HFFc6 (cell line): ENCODE data around the gene GPR15. TPM values are rescaled to one million over a fixed set of nuclear protein-coding genes. Genes with fewer than 3 reads are reported as not detected.
"Not testable (repeated sequence)": the region's sequence is repeated elsewhere in the genome, so short reads cannot be mapped to it uniquely, and the experiment has no call there.

ENCODE experiments used
- DNase-seq: peaks from one replicate; pipeline ENCODE4 v3.0.0-alpha.2; 2018
- H3K27ac Mint-ChIP-seq: 2 replicates; pipeline ENCODE4 v1.8.0; 2020; ENCODE audit warnings: mild to moderate bottlenecking, mixed read lengths
- H3K27me3 Mint-ChIP-seq: 2 replicates; pipeline ENCODE4 v1.8.0; 2021; ENCODE audit warnings: mild to moderate bottlenecking, moderate library complexity, mixed read lengths; ENCODE audit not compliant: insufficient read depth
- H3K36me3 Mint-ChIP-seq: 2 replicates; pipeline ENCODE4 v1.8.0; 2021; ENCODE audit warnings: low read depth, mixed read lengths
- H3K4me1 Mint-ChIP-seq: 2 replicates; pipeline ENCODE4 v1.8.0; 2020; ENCODE audit warnings: low read depth, mixed read lengths
- H3K4me3 Mint-ChIP-seq: 2 replicates; pipeline ENCODE4 v1.8.0; 2020; ENCODE audit warnings: mild to moderate bottlenecking, moderate library complexity, mixed read lengths
- H3K9me3 Mint-ChIP-seq: 2 replicates; pipeline ENCODE4 v1.8.0; 2020; ENCODE audit warnings: mild to moderate bottlenecking, mixed read lengths
- total RNA-seq, 6 experiments: library from RNA; stranded (reverse); fragmentation: NEBNext Ultra II Directional; extraction: Animal tissue kit (Norgen Biotek cat#: 25700); gene quantifications; 2 replicates in 1 of 6; 3 replicates in 5 of 6; pipeline ENCODE4 v1.2.3, GENCODE V29; 2021
- TF ChIP-seq, protein P1 (sequence below): fragments of 200-600 bp; sonication (generic); IDR thresholded peaks from 2 replicates; pipeline ENCODE4 v1.5.0; 2021; ENCODE audit warnings: antibody characterized with exemption, mild to moderate bottlenecking

Gene GPR15
- total RNA-seq, 6 experiments from 2014 or later, result not detected

DNA sequence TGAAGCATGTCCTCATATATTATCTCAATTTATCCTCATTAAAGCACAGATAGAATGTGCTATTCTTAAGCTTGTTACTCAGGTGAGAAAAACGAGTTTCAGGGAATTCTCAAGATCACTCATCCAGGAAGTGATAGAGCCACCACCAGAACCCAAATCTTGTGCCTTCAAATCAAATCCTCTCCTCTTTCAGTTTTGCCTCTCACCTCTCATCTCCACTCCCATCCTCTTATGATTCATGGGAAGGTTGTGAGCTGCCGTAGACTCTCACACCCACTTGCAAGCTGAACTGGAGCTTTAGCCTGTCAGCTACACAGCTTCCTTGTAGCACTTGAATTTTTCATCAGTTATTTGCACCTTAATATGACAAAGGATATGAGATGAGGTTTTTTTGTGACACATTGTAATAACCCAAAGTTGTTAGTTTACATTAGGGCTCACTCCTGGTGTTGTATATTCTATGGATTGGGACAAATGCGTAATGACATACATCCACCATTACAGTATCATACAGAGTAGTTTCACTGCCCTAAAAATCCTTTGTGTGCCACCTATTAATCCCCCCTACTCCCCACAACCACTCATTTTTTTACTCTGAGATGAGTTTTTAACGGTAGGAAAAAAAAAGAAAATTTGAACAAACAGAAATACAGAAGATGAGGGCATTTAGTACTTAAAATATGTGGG, 25.7 kb downstream of the GPR15 start:
- TF ChIP-seq, protein P1, sequence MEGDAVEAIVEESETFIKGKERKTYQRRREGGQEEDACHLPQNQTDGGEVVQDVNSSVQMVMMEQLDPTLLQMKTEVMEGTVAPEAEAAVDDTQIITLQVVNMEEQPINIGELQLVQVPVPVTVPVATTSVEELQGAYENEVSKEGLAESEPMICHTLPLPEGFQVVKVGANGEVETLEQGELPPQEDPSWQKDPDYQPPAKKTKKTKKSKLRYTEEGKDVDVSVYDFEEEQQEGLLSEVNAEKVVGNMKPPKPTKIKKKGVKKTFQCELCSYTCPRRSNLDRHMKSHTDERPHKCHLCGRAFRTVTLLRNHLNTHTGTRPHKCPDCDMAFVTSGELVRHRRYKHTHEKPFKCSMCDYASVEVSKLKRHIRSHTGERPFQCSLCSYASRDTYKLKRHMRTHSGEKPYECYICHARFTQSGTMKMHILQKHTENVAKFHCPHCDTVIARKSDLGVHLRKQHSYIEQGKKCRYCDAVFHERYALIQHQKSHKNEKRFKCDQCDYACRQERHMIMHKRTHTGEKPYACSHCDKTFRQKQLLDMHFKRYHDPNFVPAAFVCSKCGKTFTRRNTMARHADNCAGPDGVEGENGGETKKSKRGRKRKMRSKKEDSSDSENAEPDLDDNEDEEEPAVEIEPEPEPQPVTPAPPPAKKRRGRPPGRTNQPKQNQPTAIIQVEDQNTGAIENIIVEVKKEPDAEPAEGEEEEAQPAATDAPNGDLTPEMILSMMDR, result no peak
- no peak for DNase-seq
- no peaks in the 10 kb centered on the region for H3K36me3 Mint-ChIP-seq
- no peak overlapping the region for H3K4me3 Mint-ChIP-seq
- peaks cover 33% of the 10 kb centered on the region for H3K27me3 Mint-ChIP-seq
- H3K4me1 Mint-ChIP-seq, result peaks cover 18% of the 10 kb centered on the region
- H3K9me3 Mint-ChIP-seq, result no peaks in the 10 kb centered on the region; the same call in 1 of the 2 replicates
- H3K27ac Mint-ChIP-seq, result no peak overlapping the region

DNA sequence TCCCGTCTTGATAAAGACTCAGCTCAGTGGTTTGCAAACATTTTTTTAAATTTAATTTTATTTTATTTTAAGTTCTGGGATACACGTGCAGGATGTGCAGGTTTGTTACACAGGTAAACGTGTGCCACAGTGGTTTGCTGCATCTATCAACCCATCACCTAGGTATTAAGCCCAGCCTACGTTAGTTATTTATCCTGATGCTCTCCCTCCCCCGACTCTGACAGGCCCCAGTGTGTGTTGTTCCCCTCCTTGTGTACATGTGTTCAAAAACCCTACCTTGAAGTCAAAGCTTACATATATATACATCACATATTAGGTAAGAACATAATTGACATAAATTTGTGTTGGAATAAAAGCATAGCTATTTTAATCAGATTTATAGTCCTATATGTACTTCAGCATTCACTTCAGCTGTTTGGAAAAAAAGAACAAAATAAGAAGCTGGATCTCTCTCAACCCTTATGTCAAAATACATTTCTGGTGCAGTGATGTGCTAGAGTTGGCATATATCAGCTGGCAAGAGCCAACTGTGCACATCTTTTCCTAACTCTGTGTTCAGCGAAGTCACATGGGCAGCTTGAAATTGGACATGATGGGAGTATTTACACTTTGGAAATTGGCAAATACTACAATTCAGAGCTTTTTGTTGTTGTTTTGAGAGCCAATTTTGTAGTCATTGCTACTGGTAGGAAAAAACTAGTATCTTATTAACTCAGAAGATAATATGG, 26.5 kb downstream of the GPR15 start:
- no peak overlapping the region for H3K4me3 Mint-ChIP-seq
- H3K4me1 Mint-ChIP-seq, result peaks cover 26% of the 10 kb centered on the region
- H3K27ac Mint-ChIP-seq, result no peak overlapping the region
- no peak for DNase-seq
- peaks cover 30% of the 10 kb centered on the region for H3K27me3 Mint-ChIP-seq
- TF ChIP-seq, protein P1, result no peak
- no peaks in the 10 kb centered on the region for H3K36me3 Mint-ChIP-seq
- H3K9me3 Mint-ChIP-seq, result no peaks in the 10 kb centered on the region; the same call in 1 of the 2 replicates

- not testable (repeated sequence) for H3K36me3 Mint-ChIP-seq, DNase-seq, H3K27ac Mint-ChIP-seq, H3K9me3 Mint-ChIP-seq, H3K4me3 Mint-ChIP-seq
- H3K4me1 Mint-ChIP-seq, result peaks cover 40% of the 10 kb centered on the region
- H3K27me3 Mint-ChIP-seq, result peaks cover 25% of the 10 kb centered on the region
Observed at GRCh38 chr3:98559769-98560168, 28.0 kb downstream of the GPR15 start.

DNA sequence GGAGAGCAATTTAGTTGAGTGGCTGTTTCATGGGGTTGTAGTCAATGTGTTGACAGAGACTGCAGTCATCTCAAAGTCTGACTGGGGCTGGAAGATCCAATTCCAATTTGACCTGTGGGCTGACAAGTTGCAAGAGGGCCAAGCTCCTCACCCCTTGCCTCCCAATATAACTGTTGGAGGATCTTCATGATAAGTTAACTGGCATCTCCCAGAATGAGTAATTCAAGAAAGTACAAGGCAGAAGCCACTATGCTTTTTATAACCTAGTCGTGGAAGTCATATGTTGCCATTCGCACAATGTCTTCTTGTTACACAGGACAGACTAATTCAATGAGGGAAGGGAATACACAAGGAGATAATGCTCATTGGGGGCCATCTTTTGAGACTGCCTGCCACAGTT, 29.1 kb downstream of the GPR15 start:
- Mint-ChIP-seq H3K27ac (no peak overlapping the region), H3K27me3 (peaks cover 20% of the 10 kb centered on the region), H3K9me3 (no peaks in the 10 kb centered on the region; the same call in 1 of the 2 replicates), H3K36me3 (no peaks in the 10 kb centered on the region), H3K4me1 (peaks cover 51% of the 10 kb centered on the region), H3K4me3 (no peak overlapping the region)
- TF ChIP-seq, protein P1, result no peak
- DNase-seq, result no peak

DNA sequence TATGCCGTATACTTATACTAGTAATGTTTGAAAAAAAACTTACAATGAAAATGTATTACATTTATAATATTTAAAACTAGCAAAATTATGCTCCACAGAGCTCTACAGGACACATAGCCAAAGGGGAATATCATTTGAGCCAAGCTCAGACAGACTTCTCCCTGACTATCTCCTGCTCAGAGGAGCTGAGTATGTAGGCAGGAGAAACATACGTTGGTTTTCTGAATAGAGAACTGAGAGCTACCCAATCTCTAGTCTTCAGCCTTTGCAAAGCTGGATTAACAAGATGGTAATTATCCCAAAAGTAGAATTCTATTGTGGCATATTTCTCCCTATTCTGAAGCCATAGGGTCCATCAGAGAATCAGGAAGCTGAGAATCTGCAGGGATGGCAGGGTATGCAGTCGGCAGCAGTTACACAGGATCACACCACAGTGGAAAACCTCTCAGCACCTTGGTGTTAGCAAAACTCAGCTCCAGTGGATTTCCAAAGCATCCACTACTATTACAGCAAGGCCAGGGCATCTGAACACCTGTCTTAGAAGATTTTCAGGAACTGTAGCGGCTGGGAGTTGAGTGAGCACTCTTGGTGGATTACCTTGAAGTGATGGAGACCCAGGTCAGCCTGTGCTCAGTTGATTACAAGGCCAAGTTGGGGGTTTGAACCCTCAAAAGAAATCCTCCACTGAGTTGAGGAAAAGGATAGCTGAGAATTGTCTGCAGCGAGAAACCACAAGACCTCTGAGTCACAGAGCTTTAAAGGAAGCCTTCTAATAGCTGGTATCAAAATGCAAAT, 30.1 kb downstream of the GPR15 start:
- TF ChIP-seq, protein P1, result no peak
- Mint-ChIP-seq H3K9me3 (no peaks in the 10 kb centered on the region; the same call in 1 of the 2 replicates), H3K36me3 (no peaks in the 10 kb centered on the region), H3K4me3 (no peak overlapping the region), H3K27me3 (peaks cover 20% of the 10 kb centered on the region), H3K4me1 (peaks cover 47% of the 10 kb centered on the region), H3K27ac (no peak overlapping the region)
- DNase-seq, result no peak
